Fibroblast of skin of scalp (primary cell): Measurements from ENCODE around the gene SGCD.

Experiments used
- DNase-seq: peaks from one replicate; pipeline ENCODE4 v3.0.0-alpha.2; 2013

Gene SGCD

DNA sequence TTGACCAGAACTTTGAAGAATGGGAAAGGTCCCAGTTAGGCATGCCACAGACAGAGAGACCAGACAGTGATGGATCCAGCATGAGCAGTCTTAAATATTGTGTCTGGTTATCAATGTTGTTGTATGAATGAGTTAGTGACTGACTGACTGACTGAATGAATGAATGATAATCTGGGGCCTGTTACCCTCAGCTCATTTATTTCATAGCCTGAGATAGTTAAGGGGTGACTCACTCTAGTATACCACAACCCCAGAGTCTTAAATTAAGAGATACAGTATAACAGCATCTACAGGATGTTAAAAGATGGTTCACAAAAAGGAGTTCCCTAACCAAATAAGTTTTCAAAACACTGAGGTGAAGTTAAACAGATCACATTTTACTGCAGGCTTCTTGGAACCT, 133.5 kb downstream of the SGCD start:
- DNase-seq, result peak; percentile 58

DNA sequence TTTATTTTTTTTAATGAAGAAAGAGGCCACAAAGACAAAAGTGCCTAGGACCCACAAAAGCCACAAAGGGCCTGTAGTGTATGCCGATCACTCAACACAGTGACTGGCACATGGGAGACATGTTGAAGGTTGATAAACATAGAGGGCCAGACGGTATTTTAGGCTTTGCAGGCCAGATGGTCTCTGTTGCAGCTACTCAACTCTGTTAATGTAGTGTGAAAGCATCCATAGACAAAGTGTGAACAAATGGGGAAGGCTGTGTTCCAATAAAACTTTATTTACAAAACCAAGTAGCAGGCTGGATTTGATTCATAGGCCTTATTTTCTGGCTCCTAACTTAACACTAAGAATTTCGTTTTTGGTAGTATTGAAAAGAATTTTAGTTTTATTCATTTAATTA, 139.9 kb downstream of the SGCD start:
- DNase-seq, result no peak

DNA sequence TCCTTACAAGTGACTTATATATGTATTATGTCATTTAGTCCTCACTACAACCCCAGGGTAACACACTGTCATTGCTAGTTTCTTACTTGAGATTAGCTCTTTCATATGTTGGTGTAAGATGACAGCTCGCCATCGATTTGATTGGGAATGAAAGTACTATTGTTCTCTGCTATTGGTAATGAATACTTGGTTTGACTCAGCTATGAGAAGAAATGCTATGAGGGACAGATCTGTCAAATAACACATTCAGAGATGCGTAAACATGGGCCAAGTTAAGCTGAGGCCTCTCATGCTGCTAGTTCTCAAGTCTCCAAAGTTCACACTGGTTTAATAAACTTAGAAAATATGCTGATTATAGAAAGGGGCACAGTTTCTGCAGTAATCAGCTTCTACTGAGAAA, 142.7 kb downstream of the SGCD start:
- DNase-seq, result no peak

DNA sequence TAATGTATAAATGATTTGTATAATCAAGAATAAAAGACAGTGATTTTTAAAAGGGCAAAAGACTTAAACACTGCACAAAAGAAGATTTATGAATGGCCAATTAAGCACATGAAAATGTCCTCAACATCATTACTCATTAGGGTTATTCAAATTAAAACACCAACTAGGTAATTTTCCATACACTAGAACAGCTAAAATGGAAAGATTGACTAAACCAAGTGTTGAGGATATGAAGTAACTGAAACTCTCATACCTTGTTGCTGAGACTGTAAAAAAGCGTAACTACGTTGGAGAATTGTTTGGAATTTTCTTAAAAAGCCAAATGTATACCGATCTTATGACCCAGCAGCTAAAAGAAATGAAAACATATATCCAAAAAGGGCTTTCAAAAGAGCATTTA, 144.9 kb downstream of the SGCD start:
- no peak for DNase-seq

DNA sequence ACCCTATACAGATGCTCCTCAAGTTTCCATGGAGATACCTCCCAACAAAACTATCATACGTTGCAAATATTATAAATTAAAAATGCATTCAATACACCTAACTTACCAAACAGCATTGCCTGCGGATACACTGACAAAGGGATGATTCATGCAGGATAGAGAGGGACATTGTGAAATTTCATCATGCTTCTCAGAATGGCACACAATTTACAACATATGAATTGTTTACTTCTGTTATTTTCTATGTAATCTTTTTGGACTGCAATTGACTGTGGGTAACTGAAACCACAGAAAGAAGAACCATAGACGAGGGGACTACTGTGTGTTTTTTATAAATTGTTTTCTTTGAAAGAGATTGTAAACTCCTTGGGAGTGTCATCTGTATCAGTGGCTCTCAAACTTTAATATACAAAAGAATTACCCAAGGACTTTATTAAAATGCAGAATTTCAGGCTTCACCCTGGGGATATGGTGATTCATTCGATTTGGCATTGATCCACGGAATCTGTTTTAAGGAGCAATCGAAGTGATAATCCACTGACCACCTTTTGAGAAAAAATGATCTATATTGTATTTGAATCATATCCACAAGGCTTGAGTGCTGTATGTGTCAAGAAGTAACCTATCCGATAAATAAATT, 146.4 kb downstream of the SGCD start:
- DNase-seq, result peak; percentile 57

DNA sequence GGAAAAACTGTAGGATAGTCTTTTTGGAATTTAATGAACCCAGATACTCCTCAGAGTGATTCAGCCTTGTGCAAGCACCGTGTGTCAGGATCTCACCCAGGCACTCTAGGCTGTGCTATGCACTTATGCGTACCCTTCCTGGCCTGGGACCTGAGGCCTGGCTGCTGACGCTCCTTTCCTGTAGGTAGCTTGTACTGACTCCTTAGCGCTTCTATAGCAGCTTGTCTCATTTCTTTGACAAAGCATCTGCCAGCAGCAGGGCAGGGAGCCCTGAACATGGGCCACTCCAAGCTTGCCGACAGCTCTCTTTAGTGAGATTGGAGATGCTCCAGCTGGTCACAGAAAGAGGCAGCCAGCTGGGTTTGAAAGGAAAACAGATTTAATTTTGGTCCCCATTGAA, 147.3 kb downstream of the SGCD start:
- peak; percentile 38 for DNase-seq

DNA sequence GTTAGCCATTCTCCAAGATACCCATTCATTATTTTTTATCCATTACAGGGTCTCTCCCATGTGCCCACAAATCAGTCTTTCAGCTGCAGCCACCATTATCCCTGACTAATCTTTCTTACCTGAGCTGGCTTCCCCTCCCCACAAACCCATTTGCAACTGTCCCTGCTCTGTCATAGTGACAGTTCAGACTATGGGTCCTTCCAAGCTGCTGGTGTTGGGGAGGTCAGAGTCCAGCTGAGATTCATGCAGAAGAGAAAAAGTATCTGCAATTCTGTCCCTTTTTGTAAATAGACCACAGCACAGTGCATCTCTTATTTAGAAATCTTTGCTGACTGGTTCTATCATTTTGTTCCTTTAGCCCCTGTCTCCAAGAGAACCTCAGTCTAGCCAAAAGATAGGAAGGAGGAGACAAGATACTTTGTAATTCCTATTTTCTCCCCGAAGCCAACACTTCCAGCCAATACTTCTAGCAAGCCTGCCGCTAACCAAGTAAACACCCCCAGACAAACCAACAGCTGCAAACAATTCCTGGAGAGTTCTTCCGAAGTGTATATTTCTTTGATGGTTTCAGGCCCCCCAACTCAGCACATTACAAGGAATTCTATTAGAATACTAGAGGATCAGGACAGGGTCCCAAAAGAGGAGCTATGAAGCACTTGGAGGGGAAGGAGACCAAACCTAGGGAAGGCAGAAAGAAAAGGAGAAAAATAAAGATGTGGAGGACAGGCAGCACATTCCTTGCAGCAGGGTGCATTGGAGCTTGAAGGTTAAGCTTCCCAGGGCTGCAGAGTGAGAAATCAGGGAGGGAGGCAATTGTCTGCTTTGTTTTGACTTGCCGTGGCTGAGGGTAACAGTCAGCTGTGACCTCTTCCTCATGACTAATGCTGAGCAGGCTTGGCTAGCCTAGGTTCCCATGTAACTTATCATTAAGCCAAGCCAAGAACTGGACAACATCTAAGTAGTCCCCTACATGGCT, 148.5 kb downstream of the SGCD start:
- DNase-seq, result peak; percentile 91

DNA sequence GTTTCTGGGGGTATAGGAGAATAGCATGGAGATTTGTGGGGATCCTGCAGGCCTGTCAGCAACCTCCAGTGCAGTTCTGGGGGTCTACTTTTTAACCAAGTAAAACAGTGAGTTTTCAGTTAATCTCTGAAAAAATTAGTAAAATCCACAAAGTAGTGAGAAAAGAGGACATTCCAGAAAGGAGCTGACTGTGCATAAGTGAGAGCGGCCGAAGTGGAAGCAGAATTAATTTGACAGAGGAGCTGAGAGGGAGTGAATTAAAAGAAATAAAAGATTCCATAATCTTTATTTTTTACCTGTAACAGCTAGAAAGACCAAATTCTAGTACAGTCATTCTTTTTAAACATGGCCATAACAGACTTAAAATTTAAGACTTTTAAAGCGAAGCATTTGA, 149.2 kb downstream of the SGCD start:
- no peak for DNase-seq

DNA sequence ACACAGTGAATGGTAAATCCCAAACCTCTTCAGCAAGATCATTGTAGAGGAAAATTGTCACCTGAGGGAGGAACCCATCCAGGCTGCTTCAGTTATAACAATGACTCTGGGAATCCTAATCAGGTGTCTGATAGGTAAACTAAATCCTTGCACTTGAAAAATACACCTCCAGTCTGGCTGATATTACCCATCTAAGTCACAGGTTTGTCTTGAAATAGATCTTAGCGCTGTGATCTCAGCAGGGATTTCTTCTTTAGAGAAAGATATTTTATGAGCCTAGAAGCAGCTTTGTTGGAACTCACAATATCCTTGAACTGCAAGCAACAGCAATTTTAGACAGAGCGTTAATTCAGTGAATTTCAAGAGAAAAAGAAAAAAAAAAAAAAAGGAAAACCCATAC, 149.7 kb downstream of the SGCD start:
- DNase-seq, result no peak

DNA sequence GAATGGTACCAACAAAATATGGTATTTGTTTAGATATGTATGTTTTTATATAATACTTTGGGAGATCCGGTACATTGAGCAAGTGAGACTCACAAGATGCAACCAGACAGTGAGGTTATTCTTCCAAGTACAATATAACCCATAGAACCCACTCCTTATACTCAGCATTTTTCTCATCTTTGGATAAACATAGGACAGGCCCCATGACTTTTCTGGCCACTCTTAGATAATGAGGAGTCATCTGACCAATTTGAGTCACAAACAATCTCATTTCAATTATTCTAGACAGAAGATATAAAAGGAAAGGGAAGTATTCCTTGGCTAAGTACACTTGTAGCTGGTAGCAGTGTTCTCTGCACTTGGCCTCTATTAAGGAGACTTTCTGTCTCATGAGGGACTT, 150.2 kb downstream of the SGCD start:
- no peak for DNase-seq

DNA sequence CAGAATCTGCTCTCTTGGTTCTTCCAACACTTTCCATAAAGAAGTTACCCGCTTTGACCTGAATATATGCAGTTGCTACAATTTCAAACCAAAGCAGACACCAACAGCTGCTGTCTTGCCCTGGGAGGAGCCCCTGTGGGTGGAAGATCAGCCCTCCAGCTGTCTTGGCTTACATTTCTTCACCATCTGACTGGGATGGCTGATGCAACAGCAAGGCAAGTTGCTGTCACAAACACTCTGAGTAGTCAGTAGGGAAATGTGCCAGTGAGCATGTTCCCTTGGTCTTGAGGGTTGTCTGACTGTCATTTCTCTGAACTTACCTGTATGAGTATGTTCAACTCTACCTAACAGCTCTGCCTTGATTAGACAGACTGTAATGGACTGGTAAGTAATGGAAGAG, 152.9 kb downstream of the SGCD start:
- DNase-seq, result peak; percentile 96

DNA sequence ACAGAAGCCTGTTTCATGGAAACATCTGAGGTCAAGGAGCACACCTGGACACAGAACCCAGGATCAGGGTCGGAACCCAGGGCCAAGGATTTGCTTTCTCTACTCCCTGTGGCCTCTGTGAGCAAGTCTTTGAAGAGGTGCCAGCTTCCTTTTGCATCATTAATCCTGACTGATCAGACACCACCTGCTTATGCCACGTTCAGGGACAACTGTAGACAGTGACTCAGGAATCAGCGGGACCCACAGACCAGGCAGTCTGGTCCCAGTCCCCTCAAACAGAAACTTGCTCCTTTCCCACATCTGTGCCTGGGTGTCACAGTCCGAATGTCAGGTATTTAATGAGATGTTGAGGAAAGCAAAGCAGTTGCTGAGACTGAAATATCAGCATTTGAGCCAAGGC, 154.8 kb downstream of the SGCD start:
- DNase-seq, result no peak

DNA sequence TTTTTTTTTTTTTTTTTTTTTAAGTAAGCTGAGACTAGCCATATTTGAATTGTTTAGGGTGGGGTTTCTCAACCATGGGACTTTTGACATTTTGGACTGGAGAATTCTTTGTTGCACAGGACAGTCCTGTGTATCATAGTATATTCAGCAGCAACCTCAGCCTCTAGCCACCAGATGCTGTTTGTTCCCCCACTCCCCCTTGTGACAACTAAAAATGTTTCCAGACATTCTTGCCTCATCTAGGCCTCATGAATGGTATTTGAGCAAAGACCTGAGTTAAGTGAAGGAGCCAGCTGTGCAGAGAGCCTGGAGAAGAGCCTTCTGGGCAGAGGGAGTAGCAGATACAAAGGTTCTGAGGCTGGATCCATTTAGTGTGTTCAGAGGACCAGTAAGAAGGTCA, 155.9 kb downstream of the SGCD start:
- DNase-seq, result no peak

DNA sequence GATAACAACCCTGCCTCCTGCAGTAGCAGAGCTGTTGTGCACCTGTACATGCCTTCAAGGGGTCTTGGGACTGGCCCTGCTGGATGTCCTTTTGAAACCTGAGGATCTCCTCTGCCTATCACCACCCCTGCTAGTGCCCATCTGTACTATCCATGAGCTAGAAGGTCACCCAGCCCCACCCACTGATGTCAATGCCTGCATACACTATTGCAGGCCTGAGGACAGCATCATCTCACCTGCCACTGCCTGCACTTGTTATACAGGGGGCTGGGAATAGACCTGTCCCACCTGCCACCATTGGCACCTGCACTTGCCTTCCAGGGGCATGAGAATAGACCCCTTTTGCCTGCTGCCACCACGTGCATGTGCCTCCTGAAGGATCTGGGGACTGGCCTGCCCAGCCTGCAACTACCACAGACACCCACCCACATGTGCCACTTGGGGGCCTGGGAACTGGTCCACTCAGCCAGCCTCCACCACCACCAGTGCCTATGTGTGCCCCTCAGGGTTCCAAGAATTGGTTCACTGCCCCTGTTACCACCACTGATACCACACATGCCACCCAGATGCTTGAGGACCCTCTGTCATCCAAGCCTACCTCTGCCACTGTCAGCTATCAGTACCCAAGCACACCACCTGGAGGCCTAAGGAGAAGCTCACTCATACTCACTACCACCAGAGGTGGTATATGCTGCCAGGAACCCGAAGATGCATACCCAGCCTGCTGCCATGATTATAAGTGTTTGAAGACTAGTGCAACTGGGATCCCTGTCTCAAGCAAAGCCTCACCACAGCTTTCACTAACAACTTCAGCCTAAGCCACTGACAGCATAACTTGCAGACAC, 159.7 kb downstream of the SGCD start:
- DNase-seq, result no peak

DNA sequence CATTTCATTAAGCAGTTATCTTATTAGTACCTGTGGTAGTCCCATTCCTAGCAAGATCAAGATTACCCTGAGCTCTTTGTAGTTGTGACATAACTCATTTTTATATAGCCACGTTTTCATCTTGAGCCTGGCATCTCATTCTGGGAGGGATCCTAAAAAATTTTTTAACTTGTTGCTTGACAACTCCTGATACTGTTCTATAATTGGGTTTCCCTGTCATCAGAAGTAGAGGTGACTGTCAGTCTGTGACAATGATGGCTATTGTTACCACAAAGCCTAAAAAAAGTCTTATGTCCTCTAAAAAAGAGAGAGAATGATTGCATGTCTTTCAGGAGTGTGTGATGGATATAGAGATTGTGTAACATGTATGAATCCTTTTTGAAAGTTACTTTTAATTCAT, 164.8 kb downstream of the SGCD start:
- DNase-seq, result no peak

DNA sequence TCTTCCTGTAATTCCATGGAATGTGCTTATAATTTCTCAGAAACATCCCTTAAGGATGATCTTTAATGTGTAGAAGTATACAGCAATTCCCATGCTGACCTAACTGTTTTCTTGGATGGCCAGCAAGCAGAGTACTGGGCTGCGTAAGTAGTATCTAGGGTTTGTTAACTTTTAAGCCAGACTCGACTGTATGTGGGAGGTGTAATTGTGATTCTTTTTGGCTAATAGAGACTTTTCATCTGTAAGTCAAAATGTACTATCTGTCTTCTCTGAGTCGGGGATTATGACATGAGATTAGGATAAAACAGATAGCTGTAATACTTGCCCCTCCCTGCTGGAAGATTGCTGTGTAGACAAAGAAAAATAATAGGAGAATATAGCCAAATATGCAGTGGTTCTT, 169.3 kb downstream of the SGCD start:
- no peak for DNase-seq

DNA sequence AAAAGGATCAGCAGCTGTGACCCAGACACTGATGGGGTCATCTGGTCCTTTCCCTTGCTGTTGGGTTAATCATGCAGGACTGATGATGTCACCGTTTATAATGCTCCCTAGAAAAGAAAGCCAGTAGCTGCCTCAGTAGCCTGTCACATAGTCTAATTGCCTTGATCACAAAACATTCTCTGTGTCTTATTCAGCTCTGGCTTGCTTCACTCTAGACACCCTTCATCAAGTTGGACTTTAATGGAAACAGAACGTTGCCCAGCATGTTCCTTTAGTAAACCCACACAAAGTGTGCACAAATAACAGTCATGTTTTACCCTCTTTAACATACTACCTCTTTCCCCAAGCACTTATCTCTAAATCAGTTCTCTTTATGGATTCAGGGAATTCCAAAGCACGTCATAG, 170.8 kb downstream of the SGCD start:
- DNase-seq, result peak; percentile 70

DNA sequence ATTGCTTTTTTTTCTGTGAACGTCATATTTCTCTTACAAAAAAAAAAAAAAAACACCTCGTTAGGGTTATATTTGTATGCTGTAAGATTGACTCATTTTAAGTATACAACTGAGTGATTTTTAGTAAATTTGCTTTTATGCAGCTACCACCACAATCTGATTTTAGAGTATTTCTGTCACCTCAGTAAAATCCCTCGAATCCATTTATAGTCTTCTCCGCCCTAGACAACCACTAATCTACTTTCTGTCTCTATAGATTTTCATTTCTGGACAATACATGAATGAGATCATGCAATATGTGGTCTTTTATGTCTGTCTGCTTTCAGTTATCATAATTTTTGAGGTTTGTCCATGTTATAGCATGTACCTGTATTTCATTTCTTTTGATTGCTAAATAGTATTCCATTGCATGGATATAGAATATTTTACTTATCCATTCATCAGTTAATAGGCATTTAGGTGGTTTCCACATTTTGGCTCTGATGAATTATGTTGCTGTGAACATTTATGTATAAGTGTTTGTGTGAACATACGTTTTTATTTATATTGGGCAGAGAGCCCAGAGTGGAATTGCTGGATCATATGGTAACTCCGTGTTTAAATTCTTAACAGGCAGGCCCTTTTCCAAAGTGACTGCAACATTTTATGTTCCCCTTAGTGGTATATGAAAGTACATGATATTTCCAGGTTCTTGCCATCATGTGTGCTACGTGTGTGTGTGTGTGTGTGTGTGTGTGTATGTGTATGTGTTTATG, 171.4 kb downstream of the SGCD start:
- peak; percentile 53 for DNase-seq

DNA sequence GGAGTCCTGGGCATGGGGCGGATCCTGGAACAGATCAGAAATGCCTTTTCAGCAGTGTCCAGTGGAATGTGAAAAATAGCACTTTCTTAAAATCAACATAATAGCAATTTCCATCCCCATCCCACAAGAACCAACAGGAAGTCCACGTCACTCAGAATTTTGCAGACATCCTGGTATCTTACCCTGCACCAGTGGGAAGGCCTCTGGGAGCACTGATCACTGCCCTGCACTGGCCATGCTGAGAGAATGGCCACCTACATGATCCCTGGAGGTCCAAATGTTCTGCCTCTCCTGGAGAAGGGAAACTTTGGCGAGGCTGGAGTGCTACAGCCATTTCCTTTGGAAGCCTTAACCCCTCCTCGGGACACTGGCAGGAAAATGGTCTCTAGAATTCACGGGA, 173.8 kb downstream of the SGCD start:
- no peak for DNase-seq

DNA sequence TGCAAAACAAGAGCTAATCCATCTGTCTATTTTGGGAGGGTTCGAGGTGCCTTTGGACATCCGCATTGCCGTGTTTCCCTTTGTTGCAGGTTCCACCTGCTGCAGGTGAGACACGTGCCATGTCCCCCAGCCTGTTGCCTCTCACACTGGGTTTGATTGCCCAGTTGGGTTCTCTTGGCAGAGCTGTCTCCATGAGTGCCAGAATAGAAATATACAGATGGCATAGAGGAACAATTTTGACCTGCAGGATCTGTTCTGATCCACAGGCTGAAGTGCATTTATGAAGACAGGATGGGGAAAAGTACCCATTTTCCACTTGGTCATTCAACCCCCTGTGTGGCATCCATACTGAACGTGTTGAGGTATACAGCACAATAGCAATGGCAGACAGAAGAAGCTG, 178.1 kb downstream of the SGCD start:
- no peak for DNase-seq

DNA sequence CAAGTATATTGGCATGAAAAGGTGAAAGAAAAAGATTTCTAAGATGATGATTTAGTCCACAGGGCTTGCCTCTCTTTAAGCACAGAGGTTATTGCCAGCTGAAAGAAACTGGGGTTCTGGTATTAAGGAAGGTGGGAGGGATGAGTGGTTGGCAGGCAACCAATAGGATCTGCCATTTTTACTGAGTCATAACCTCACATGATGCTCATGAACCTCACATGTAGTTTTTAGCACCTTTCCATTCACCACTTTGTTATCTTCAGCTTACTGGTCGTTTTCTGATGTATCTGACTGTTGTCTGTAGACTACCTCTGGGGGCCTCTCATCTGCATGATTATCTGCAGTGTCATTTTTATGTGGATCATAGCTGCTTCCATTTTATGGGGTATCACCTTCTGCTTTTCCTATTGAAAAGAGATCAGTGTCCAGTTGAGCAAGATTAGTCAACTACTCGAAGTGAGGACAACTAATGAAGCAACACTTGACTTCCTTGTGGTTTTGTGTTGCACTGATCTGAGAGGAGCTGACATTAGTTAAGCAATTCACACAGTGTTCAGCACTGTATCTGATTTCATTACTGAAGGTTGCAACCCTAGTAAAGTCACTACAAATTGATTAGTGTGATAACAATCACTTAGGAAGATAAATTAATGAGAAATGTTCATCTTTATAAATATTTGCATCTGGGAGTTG, 186.3 kb downstream of the SGCD start:
- DNase-seq, result no peak

DNA sequence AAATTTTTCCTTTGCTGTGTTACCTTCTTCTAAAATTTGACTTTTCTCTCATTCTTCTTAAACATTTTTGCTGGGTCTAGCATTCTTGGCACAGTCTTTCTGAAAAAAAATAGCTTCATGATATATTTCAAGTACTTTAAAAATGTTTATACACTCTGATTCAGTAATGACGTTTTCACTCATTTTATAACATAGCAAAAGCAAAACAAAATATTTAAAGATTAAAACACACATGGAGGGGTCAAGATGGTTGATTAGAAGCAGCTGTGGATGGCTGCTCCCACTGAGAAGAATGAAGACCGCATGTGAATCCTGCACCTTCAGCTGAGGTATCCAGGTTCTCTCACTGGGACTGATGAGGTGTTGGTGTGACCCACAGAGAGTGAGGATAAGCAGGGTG, 188.2 kb downstream of the SGCD start:
- peak; percentile 21 for DNase-seq
